Measurements from ENCODE around the gene NKAIN1. TPM values are rescaled to one million over a fixed set of nuclear protein-coding genes. Genes with fewer than 3 reads are reported as not detected.
A peak's percentile ranks its signal among the peaks of the same experiment; 100 is the strongest.

The NKAIN1 gene
- total and polyA plus RNA-seq, 2 of the 13 experiments (the other 11 are each of a cell fraction or from before 2014, with no cell fraction given): 0.29 to 0.40 TPM

DNA sequence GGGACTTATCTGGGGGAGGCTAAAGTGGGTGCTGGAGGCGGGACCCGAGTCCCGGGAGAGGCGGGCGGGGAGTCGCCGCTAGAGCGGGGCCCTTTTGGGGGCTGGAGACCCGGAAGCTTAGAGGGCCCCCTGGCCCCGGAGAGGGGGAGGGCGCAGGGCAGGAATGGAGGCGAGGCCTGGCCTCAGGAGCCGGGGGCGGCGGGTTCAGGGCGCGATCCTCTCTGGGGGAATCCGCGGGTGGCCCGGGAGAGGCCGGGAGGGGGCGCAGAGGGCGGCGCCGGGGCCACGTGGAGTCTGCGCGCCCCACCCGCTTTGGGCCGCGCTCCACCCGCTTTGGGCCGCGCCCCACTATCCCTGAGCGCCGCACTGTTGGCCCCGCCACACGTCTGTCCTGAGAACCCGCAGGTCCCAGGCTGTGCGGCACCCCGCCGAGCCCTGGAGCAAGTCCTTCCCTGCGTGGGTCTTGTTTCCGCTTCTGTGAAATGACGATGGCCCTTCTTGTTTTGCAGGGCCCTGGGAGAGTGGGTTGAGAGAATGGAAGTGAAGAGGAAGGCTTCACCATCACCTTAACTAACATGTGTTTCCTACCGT is 84.4 kb downstream of the NKAIN1 start (continued):
- TF ChIP-seq ZNF790 (CRISPR knock-in tag; IDR thresholded peaks at IDR 0.05; ENCODE audit: borderline replicate concordance): 0 out of 2 replicates have a peak, but pooled peaks have one; percentile 37
- no peak for TF ChIP-seq ZNF775 (CRISPR knock-in tag; IDR thresholded peaks at IDR 0.05; ENCODE audit: borderline replicate concordance)
- TF ChIP-seq, protein P1, sequence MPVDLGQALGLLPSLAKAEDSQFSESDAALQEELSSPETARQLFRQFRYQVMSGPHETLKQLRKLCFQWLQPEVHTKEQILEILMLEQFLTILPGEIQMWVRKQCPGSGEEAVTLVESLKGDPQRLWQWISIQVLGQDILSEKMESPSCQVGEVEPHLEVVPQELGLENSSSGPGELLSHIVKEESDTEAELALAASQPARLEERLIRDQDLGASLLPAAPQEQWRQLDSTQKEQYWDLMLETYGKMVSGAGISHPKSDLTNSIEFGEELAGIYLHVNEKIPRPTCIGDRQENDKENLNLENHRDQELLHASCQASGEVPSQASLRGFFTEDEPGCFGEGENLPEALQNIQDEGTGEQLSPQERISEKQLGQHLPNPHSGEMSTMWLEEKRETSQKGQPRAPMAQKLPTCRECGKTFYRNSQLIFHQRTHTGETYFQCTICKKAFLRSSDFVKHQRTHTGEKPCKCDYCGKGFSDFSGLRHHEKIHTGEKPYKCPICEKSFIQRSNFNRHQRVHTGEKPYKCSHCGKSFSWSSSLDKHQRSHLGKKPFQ (CRISPR knock-in tag; IDR thresholded peaks at IDR 0.05; ENCODE audit: insufficient replicate concordance): peak; percentile 65
- 0 out of 2 replicates have a peak, but pooled peaks have one; percentile 34 for TF ChIP-seq ZNF891 (CRISPR knock-in tag; IDR thresholded peaks at IDR 0.05)
- TF ChIP-seq HNF1B (CRISPR knock-in tag; IDR thresholded peaks at IDR 0.05): no peak
- TF ChIP-seq, protein P2, sequence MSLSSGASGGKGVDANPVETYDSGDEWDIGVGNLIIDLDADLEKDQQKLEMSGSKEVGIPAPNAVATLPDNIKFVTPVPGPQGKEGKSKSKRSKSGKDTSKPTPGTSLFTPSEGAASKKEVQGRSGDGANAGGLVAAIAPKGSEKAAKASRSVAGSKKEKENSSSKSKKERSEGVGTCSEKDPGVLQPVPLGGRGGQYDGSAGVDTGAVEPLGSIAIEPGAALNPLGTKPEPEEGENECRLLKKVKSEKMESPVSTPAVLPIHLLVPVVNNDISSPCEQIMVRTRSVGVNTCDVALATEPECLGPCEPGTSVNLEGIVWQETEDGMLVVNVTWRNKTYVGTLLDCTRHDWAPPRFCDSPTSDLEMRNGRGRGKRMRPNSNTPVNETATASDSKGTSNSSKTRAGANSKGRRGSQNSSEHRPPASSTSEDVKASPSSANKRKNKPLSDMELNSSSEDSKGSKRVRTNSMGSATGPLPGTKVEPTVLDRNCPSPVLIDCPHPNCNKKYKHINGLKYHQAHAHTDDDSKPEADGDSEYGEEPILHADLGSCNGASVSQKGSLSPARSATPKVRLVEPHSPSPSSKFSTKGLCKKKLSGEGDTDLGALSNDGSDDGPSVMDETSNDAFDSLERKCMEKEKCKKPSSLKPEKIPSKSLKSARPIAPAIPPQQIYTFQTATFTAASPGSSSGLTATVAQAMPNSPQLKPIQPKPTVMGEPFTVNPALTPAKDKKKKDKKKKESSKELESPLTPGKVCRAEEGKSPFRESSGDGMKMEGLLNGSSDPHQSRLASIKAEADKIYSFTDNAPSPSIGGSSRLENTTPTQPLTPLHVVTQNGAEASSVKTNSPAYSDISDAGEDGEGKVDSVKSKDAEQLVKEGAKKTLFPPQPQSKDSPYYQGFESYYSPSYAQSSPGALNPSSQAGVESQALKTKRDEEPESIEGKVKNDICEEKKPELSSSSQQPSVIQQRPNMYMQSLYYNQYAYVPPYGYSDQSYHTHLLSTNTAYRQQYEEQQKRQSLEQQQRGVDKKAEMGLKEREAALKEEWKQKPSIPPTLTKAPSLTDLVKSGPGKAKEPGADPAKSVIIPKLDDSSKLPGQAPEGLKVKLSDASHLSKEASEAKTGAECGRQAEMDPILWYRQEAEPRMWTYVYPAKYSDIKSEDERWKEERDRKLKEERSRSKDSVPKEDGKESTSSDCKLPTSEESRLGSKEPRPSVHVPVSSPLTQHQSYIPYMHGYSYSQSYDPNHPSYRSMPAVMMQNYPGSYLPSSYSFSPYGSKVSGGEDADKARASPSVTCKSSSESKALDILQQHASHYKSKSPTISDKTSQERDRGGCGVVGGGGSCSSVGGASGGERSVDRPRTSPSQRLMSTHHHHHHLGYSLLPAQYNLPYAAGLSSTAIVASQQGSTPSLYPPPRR (CRISPR knock-in tag; IDR thresholded peaks at IDR 0.05; ENCODE audit: borderline replicate concordance): 0 out of 2 replicates have a peak, but pooled peaks have one; percentile 19
- TF ChIP-seq TEAD3 (CRISPR knock-in tag; optimal IDR thresholded peaks at IDR 0.05; ENCODE audit: borderline replicate concordance): peak; percentile 37
- peak; percentile 60; the same call in 1 of the 2 replicates for TF ChIP-seq HDAC1 (CRISPR knock-in tag; IDR thresholded peaks at IDR 0.05)
- TF ChIP-seq ZBTB1 (CRISPR knock-in tag; IDR thresholded peaks at IDR 0.05; ENCODE audit: borderline replicate concordance): no peak
- TF ChIP-seq KLF16 (CRISPR knock-in tag; IDR thresholded peaks at IDR 0.05): peak in 1 of 2 experiments; percentile 88; a peak in 2 of 4 replicates
- TF ChIP-seq ZNF232 (CRISPR knock-in tag; IDR thresholded peaks at IDR 0.05; ENCODE audit: borderline replicate concordance): 0 out of 2 replicates have a peak, but pooled peaks have one; percentile 12
- TF ChIP-seq ZNF556 (CRISPR knock-in tag; IDR thresholded peaks at IDR 0.05; ENCODE audit: borderline replicate concordance): 0 out of 2 replicates have a peak, but pooled peaks have one; percentile 28
- TF ChIP-seq, protein P3, sequence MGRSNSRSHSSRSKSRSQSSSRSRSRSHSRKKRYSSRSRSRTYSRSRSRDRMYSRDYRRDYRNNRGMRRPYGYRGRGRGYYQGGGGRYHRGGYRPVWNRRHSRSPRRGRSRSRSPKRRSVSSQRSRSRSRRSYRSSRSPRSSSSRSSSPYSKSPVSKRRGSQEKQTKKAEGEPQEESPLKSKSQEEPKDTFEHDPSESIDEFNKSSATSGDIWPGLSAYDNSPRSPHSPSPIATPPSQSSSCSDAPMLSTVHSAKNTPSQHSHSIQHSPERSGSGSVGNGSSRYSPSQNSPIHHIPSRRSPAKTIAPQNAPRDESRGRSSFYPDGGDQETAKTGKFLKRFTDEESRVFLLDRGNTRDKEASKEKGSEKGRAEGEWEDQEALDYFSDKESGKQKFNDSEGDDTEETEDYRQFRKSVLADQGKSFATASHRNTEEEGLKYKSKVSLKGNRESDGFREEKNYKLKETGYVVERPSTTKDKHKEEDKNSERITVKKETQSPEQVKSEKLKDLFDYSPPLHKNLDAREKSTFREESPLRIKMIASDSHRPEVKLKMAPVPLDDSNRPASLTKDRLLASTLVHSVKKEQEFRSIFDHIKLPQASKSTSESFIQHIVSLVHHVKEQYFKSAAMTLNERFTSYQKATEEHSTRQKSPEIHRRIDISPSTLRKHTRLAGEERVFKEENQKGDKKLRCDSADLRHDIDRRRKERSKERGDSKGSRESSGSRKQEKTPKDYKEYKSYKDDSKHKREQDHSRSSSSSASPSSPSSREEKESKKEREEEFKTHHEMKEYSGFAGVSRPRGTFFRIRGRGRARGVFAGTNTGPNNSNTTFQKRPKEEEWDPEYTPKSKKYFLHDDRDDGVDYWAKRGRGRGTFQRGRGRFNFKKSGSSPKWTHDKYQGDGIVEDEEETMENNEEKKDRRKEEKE (IDR thresholded peaks at IDR 0.05): no peak
- no peak for TF ChIP-seq MAZ (IDR thresholded peaks at IDR 0.05; ENCODE audit: borderline replicate concordance, low read depth, low read length)
- peak; percentile 44; the same call in 1 of the 2 replicates for TF ChIP-seq MAZ (CRISPR knock-in tag; IDR thresholded peaks at IDR 0.05; ENCODE audit: low read depth)
- TF ChIP-seq TARDBP (CRISPR knock-in tag; IDR thresholded peaks at IDR 0.05): 0 out of 2 replicates have a peak, but pooled peaks have one; percentile 32
- TF ChIP-seq ELF1 (CRISPR knock-in tag; IDR thresholded peaks at IDR 0.05): peak; percentile 56
- no peak for TF ChIP-seq PAX8 (CRISPR knock-in tag; IDR thresholded peaks at IDR 0.05; ENCODE audit: borderline replicate concordance)

All from HepG2 (cell line).